Daoy (cell line): Measurements from ENCODE around the gene PCSK5. TPM values are rescaled to one million over a fixed set of nuclear protein-coding genes. Genes with fewer than 3 reads are reported as not detected.
"Not testable (repeated sequence)": the region's sequence is repeated elsewhere in the genome, so short reads cannot be mapped to it uniquely, and the experiment has no call there.

Experiments
- DNase-seq: peaks from one replicate; pipeline ENCODE4 v3.0.0-alpha.2; 2015; ENCODE audit warnings: low read depth
- total RNA-seq: library from RNA; depleted of rRNA; stranded (reverse); fragments of >200 nt; shearing (Covaris generic); gene quantifications from 2 replicates; pipeline ENCODE4 v1.2.3, GENCODE V29; 2014

Gene PCSK5
- total RNA-seq, 1 experiment from 2014 or later: 1.4 TPM

DNA sequence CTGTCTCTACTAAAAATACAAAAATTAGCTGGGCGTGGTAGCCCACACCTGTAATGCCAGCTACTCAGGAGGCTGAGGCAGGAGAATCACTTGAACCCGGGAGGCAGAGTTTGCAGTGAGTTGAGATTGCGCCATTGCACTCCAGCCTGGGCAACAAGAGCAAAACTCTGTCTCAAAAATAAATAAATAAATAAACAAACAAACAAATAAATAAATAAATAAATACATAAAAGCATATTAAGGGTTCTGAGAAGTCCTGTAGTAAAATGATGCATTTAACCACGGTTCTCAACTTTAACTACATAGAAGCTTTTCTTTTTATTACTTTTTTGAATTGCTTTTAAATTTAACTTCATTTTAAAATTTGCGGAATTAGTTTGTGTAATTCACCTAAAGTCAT is 190.8 kb downstream of the PCSK5 start:
- not testable (repeated sequence) for DNase-seq

DNA sequence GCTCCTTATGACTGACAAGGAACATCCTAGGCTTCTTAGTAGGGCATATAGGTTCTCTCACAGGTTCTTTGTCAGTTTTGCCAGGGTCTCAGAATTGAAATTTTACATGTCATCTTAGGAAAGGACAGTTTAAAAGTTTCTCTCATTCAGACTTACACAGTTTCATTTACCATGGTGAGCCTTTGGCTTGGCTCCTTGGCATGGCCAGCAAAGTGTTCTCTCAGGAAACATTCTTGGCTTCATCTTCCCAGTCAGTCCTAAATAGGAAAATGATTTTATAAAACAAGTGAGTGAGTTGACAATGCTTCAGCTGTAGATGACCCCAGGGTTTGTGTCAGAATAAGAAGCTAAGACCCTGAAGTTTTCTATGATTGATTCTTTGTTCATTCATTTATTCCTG is 191.6 kb downstream of the PCSK5 start:
- no peak for DNase-seq

DNA sequence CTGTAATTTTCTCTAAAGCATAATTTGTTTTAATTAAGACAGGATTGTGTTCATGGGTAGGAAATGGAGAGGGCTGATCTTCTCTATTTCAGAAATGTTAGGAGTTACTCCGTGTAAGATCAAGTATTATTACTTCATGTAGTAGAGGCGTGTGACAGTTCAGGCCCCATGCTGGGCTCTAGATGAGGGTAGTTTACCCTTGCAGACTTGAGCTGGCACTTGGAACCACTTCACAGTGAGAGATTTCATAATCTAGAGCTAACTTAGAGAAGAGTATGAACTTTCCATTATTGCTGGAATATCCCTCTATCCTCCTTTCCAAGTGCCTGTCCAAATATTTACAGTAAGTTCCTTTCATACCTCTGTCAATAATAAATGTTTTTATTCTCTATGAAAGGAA is 195.1 kb downstream of the PCSK5 start:
- DNase-seq: no peak

DNA sequence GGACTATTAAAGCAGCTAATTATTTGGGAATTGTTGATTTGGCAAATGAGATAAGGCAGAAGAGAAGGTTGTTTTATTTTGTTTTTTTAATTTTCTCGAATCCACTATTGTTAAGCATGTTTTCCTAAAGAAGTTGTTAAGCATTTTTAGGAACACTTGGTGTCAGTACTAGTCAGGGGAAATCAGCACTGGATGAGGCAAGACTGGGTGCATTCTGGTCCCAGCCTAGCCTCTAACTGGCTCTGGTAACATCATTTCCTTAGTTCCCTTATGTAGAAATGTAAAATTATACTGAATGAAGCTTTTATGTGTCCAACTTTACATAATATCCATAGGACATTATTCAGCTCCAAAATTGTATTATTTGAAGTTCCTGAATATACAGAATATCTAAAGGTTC is 196.1 kb downstream of the PCSK5 start:
- no peak for DNase-seq

DNA sequence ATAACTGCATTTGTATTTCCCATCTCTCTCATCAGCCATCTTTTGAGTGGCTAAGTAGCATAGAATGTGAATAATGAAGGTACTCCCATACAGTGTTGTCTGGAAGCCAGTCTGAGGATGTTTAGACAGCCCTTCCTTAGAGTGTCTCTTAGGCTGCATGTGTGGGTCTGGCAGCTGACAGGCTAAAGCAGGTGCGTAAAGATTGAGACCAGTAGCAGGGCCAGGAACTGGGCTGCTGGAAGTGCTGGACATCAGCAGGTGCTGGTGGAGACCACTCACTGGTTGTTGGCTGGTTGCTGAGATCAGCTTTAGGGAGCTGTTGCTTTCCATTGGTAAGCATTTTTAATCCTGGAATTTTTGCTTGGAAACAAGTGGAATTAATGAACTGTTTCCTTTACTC is 197.5 kb downstream of the PCSK5 start:
- no peak for DNase-seq

DNA sequence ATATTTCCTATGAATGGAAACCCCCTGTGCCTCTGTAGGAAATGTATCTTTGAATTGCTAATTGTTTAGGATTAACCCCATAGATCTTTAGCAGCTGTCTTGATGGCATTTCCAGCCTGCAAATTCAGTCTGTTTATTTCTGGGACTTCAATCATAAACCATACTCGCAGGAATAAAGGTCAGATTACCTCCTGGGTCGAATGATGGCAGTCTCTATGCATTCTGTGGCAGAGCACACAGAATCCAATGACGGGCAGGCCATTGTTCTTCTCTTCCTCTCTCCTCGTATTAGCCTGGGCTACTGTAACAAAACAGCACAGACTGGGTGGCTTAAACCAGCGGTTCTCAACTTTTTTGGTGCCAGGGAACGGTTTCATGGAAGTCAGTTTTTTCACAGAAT is 199.9 kb downstream of the PCSK5 start:
- DNase-seq: no peak

DNA sequence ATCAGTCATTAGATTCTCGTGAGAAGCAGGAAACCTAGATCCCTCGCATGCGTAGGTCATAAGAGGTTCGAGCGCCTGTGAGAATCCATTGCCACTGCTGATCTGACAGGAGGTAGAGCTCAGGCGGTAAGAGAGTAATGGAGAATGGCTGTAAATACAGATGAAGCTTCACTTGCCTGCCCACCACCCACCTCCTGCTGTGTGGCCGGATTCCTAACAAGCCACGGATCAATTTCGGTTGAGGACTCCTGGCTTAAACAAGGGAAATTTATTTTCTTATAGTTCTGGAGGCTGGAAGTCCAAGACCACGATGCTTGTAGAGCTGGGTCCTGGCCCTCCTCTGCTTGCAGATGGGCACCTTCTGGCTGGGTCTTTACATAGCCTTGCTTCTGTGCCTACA is 200.4 kb downstream of the PCSK5 start:
- no peak for DNase-seq

DNA sequence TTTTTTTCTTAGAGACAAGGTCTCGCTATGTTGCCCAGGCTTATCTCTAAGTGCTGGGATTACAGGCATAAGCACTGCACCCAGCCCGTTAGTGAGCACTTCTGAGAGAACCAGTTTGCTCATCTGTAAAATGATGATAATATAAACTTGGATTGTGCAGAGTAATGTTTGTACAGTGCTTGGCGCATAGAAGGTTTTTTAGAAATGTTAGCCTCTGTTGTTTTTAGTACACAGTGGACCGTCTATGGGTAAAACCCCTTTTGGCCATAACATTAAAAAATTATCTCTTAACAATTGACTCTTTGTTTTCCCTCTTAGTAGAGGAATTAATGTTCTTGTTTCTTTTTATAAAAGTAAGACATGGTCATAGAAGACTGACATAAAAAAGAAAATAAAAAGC is 202.1 kb downstream of the PCSK5 start:
- no peak for DNase-seq

DNA sequence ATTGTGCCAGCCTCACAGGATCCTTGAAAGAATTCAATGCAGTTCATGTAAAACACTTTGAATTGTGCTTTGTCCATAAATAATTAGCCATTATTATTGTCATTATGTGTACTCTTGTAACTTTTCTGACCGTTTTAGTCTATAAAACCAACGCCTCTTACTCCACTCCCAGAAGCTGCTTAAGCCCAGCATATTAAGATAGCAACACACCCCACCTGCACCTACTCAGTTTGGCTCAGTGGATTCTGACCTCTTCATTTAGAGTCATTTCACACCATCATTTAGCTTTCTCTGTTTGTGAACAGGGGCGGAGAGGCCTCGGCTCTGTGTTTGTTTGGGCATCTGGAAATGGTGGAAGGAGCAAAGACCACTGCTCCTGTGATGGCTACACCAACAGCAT is 205.1 kb downstream of the PCSK5 start:
- DNase-seq: no peak

DNA sequence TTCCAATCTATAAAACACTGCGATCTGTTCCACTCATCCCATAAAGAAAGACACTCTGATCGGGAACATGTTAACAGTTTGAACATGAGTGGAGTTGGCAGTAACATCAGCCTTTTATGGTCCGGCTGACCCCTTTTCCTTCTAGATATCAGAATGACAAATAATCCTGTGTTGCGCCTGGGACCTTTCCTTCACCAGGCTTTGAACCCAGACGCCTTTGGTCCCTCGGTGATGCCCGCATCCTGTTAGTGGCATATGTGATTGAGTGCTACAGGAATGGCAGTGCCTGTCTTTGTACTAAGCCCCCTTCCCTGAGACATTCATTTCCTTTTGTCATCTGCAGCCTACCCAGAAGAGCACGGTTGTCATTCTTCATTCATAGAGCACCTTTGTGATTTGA is 209.0 kb downstream of the PCSK5 start:
- no peak for DNase-seq

DNA sequence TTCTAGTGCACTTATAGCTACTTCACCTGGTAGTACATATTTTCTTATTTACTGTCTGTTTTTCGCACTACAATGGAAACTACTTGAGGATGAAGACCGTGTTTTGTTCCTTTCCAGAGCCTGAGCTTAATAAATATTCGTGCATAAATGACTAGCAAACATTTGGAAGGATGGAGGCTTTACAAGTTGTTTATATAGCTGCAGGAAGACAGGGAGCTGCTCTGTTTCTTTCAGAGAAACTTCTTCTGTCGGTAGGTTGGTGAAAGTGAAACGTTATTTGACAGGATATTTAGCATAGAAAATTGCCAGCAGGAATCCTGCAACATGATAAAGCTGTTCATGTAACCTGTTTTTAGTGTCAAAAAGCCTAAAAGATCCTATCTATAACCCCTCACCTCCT is 210.6 kb downstream of the PCSK5 start:
- no peak for DNase-seq

DNA sequence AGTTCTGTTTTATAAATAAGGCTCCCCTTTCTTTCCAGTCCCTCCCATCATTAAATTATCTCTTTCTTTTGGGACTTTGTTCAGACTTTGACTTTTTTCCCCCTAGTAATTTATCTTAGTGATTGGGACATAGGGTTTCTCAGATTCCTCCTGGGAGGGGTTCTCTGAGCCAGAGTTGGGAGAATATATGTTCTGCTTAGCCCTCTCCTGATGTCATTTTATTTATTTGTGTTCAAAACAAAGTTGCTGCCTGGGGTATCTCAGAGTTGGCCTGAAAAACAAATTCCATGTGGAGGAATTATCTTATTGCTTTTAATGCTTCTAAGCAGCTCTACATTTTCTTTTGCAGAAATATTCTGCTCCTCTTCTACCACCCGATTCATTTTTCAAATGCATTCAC is 211.0 kb downstream of the PCSK5 start:
- no peak for DNase-seq

DNA sequence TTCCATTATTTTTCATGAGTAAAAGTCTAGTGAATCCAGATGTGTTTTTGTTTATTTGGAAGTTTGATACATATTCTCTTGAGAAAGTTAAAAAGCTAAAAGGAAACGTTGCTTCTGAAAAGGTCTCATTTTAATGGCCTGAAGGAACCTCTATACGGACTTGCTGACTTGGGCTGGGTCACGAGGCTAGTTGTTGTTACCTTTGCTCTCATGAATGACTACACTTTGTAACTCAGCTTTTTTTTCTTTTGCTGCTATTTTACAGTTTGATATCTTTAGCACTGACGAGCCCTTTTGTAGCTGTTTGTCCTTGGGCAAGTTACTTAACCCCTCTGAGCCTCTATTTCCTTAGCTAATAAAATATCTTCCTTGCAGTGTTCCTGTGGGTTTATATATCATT is 211.5 kb downstream of the PCSK5 start:
- DNase-seq: no peak

DNA sequence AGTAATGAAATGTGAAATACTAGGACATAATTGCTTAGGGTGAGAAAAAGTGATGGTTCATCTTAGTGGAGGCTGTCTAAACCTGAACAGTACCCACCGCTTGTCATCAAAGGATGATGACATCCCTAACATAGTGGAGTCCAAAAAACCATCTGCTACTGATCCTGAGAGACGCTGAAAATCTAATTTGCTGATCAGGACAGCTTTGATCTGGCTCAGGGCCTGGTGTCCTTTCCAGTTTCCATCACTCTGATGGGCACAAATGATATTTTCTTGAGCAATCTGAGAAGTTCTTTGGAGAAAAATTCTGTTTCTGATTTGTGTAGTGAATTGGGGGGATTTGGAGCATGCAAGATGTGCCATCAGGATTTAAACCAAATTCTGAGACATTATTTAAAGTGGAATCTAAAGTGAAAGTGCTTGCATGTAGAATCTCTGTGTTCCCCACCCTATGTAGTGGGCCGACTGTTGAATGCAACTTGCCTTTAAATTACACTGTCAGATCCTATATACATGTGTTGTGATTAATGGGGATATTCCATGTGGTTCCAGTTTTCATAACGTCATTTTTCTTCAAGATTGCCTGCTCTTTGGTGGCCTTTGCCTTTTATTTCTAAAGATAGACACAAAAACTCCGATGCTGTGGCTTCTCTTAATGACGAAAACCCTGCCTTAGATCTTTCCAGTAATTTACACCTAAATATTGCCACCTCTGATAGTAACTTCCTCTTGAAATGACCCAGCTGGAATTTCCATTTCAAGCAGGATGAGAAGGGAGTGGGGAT is 213.2 kb downstream of the PCSK5 start:
- no peak for DNase-seq

DNA sequence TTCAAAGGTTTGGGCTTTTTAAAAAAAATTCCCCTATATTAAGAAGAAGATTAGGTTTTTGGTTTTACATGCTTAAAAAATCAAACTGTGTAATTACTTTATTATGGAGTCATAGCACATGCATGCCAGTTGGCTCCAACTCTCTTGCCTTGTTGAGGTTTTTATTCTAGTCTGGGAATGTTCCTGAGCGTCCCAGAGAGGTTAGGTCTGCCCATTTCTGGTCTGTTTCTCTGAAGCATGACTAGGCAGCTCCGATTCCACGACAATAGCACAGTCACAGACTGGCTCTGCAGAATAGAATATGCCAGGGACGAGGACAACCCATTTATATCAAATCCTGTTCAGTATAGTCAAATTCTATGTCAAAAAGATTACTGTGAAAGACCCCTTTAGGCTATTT is 217.0 kb downstream of the PCSK5 start:
- no peak for DNase-seq

DNA sequence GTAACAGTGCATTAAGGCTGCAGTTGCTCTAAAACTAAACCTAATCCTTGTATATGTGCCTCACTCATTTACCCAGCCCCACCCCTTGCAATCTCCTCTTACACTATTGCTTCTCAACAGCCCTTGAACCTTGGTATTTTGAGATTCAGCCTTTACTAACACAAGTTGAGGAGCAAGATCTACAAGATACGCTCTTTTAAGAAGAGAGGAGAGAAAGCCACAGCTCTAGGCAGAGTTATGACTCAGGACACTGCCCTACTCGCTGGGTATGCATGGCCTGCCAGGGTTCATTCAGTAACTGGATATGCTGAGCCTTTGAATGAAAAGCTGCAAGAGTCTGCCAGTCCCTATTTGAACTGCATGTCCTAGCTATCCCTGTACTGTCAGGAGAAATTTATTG is 219.5 kb downstream of the PCSK5 start:
- no peak for DNase-seq

DNA sequence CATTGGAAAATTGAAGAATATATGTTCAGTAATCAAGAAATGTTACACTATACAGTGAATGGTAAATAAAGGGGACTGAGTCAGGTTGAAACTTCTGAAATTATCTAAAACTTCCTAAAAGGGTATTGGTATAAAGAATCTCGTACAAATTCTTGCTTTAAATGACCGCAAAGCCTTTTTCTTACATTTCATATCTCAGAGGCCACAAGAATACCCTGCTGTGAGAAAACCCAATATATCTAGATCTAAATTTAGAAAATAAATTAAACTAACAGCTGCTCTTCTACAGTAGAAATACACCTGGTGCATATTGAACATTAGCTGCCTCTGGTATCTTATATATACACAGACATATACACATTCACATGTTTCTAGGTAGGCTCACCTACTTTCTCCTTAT is 221.7 kb downstream of the PCSK5 start:
- DNase-seq: no peak

DNA sequence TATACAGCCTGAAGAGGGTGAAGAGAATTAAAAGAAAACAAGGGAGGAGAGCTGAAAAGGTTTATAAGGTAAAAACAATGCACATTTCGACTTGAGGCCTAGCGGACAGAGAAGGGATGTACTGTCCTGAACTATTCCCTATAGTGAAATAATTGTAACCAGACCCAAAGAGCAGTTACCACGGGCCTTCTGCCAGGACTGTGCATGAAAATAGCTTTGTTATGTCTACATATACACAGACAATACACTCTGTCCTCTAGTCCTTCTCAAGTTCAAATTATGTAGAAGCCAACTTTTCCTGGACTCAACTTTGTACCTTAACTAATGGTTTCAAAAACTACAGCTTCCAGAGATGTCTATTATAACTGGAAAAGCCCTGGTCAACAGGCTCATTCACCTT is 223.7 kb downstream of the PCSK5 start:
- DNase-seq: no peak

DNA sequence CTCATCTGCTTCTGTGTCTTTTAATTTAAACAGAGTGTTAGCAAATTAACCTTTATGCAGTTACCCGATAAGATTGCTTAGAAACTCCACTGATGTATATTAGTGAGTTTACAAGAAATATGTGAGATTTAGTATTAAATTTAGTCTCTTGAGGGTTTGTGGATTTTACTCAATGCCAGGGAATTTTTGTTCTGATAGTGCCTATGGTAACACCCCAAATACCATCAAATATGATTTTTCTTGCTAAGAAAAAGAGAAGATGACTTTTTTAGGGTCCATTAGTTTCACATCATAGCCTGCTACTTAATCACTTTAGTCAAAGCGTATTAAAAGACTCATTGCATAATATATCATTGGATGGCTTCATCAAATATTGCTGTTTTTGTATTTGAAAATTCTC is 224.9 kb downstream of the PCSK5 start:
- DNase-seq: no peak

DNA sequence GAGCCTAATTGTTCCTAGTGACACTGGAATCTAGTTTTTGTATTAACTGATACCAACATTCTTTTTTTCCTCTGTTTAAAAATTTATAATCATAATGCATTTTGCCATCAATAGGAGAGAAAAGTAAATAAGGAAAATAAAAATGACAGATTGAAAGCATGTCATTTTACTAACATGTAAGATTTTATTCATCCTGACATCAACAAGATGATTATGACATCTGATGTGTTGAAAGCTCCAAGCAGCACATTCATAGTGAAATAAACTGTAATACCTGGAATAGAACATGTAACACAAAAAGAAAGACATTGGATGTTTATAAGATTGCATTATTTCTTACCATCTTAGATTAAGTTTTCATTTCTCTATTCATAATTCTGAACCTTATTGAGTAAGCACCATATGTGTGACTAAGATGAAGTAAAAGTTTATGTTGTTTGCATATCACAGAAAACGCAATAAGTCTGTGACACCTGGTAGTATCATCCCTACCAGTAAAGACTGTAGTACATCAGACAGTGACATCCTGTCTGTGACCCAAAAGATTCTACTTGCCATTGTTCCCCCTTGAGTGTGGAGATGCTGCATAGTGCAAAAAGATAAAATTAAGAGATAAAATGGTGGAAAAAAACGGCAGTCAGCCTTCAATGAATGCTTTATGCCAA is 225.6 kb downstream of the PCSK5 start:
- DNase-seq: no peak

DNA sequence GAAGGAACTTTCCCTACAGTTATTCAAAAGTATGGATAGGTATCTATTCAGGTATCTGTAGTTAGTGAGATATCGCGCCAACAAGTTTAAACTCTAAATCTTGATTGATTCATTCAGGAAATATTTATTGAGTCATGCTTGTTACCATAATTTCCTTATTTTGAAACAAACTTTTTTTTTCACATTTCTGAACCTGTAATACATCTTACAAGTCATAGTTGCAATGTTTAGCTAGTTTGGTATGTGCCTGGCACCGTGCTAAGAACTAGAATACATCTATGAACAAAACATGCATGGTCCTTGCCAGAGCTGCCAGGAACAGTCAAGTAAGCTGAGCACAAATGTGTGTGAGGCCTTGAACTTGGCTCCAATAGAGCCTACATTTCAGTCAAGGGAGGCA is 226.4 kb downstream of the PCSK5 start:
- no peak for DNase-seq

DNA sequence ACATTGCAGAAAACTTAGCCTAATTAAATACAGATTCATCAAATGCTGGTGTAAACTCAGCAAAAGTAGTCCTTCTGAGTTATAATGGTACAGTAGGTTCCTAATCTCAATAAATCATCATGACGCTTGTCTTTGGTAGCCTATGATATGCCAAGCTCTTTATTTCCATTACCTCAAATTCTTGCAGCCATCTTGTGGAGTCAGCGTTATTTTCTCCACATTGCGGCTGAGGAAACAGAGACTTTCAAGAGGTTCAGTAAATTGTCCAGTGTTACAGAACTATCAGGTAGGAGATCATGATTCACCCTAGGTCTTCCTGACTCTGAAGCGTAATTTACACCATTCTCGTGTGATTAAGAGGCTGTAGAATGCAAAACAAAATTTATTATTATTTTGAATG is 237.2 kb downstream of the PCSK5 start:
- DNase-seq: no peak

DNA sequence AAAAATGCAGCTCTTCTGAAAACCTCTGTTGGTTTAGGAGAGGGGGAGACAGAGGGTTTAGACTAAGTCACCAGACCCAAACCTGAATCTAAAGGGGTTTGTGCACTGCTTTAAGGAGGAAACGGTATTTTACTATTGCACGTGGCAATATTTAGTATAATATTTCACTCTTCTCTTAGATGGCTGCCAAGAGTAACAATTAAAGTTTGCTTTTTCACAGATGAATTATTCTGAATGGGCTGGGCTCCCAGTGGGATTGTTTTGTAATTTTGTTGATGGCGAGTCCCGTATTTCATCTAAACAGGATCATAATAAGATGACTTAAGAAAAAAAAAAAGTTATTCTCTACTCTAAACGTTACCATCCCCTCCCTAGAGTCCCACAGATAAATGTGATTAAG is 245.4 kb downstream of the PCSK5 start:
- DNase-seq: no peak

DNA sequence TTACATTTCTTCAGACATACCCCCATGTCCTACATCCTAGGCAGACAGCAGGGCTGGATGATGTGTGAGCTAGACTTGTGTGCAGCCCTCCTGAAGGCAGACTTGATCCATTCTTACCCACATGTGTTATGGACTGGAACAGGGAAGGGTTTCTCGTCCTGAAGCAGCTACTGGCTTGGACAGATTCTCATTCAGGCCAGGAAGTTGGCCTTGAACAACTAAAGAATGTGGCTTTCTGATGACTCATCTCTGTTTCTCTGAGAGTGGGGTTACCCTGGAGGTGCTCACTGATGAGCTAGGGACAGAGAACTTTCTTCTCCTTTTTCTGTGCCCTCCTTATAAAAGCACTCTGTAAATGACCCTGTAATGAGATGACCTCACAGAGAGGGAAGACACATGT is 246.5 kb downstream of the PCSK5 start:
- DNase-seq: peak; percentile 66
